K562 (cell line): ENCODE results near the gene ZDHHC1.

Experiments used
- CBFB ChIP-seq: sonication (generic); formaldehyde crosslinking; IDR thresholded peaks from 2 replicates; pipeline ENCODE4 v1.4.0; 2020; ENCODE audit warnings: mild to moderate bottlenecking, missing genetic modification reagents
- CHD2 ChIP-seq: IDR thresholded peaks from 2 replicates; pipeline ENCODE4 v1.6.1; 2011; ENCODE audit warnings: low read depth, low read length
- GATA2 ChIP-seq: sonication (generic); formaldehyde crosslinking; IDR thresholded peaks from 2 replicates; pipeline ENCODE4 v1.4.0; 2020; ENCODE audit warnings: mild to moderate bottlenecking, missing genetic modification reagents
- MAFK ChIP-seq: IDR thresholded peaks from 2 replicates; pipeline ENCODE4 v1.6.1; 2011; ENCODE audit warnings: low read length, improper control_type of control experiment
- NFYB ChIP-seq: IDR thresholded peaks from 2 replicates; pipeline ENCODE4 v1.6.1; 2011; ENCODE audit warnings: mild to moderate bottlenecking, moderate library complexity; ENCODE audit not compliant: insufficient read length; ENCODE audit errors: extremely low read depth
- PHF8 ChIP-seq: fragments of 200-600 bp; sonication (generic); IDR thresholded peaks from 2 replicates; pipeline ENCODE4 v1.6.1; 2012; ENCODE audit warnings: mixed run types, mild to moderate bottlenecking, inconsistent platforms, low read length, moderate library complexity, borderline replicate concordance
- POLR2A ChIP-seq: fragments of 450-650 bp; conservative IDR thresholded peaks from 2 replicates; pipeline ENCODE4 v1.6.1; 2016
- POLR2AphosphoS5 ChIP-seq: IDR thresholded peaks from 2 replicates; pipeline ENCODE4 v1.6.1; 2011; ENCODE audit warnings: mild to moderate bottlenecking, low read depth, low read length, moderate library complexity; ENCODE audit not compliant: control insufficient read depth, insufficient read depth
- SPI1 ChIP-seq: IDR thresholded peaks from 2 replicates; pipeline ENCODE4 v1.6.1; 2011; ENCODE audit warnings: low read depth, low read length, control low read depth, borderline replicate concordance
- USF1 ChIP-seq: sonication (generic); formaldehyde crosslinking; IDR thresholded peaks from 2 replicates; pipeline ENCODE4 v1.9.0; 2022; ENCODE audit warnings: mild to moderate bottlenecking, missing genetic modification reagents
- ZNF274 ChIP-seq: IDR thresholded peaks from 2 replicates; pipeline ENCODE4 v1.6.1; 2011; ENCODE audit warnings: low read depth, mild to moderate bottlenecking, low read length, moderate library complexity, borderline replicate concordance
- TF ChIP-seq, protein P1 (sequence below), 3 experiments: IDR thresholded peaks in 2 of 3; conservative IDR thresholded peaks in 1 of 3; 2 replicates each; pipeline ENCODE4 v1.5.1; 2011 to 2012; ENCODE audit warnings: low read length in 3 of 3, mild to moderate bottlenecking in 3 of 3, control low read depth in 2 of 3, improper control_type of control experiment in 1 of 3, inconsistent platforms in 1 of 3, low read depth in 1 of 3, mixed read lengths in 1 of 3, moderate library complexity in 1 of 3; ENCODE audit not compliant: insufficient read depth in 2 of 3
- TF ChIP-seq, protein P2 (sequence below): sonication (generic); formaldehyde crosslinking; IDR thresholded peaks from 2 replicates; pipeline ENCODE4 v1.8.1; 2022; ENCODE audit warnings: missing genetic modification reagents
- TF ChIP-seq, protein P3 (sequence below): fragments of 450-650 bp; conservative IDR thresholded peaks from 2 replicates; pipeline ENCODE4 v1.6.1; 2016; ENCODE audit warnings: missing genetic modification characterization, low read depth, mild to moderate bottlenecking, control low read depth, missing compliant biosample characterization

DNA sequence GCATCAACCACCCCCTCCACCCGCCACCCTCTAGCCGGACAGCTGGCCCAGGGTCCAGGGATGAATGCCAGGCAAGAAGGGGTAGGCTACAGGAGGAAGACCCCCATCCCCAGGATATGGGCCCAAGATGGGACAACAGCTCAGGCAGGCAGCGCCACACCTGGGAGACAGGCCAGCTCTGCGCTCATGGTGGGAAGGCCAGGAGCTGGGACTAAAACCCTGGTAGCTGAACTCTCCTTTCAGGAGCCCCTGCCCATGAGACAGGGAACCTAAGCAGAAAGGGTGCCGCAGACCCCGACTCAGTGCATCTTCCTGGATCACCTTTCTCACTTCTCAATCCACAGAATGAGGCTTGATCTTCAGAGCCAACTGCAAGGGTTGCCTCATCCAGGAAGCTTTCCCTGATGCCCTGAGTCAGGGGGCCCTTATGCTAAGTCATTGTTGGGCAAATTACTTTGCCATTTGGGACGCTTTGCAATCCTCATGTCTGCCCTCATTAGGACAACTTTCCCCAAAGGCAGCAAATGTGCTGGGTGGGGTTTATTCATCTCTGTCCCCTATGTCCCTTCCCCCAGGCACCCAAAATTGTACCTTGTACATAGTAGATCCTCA is 9.0 kb downstream of the ZDHHC1 start:
- no peak for TF ChIP-seq POLR2AphosphoS5
- TF ChIP-seq CBFB (CRISPR knock-in tag), result no peak
- TF ChIP-seq, protein P1, sequence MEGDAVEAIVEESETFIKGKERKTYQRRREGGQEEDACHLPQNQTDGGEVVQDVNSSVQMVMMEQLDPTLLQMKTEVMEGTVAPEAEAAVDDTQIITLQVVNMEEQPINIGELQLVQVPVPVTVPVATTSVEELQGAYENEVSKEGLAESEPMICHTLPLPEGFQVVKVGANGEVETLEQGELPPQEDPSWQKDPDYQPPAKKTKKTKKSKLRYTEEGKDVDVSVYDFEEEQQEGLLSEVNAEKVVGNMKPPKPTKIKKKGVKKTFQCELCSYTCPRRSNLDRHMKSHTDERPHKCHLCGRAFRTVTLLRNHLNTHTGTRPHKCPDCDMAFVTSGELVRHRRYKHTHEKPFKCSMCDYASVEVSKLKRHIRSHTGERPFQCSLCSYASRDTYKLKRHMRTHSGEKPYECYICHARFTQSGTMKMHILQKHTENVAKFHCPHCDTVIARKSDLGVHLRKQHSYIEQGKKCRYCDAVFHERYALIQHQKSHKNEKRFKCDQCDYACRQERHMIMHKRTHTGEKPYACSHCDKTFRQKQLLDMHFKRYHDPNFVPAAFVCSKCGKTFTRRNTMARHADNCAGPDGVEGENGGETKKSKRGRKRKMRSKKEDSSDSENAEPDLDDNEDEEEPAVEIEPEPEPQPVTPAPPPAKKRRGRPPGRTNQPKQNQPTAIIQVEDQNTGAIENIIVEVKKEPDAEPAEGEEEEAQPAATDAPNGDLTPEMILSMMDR (IDR thresholded peaks at IDR 0.05 in 2 of 3, conservative IDR thresholded peaks at IDR 0.05 in 1 of 3; ENCODE audit: insufficient read depth in 2 of 3, low read depth in 1 of 3, low read length in 3 of 3), result no peak
- TF ChIP-seq MAFK, result no peak
- no peak for TF ChIP-seq PHF8
- no peak for TF ChIP-seq USF1 (CRISPR knock-in tag)
- TF ChIP-seq, protein P2, sequence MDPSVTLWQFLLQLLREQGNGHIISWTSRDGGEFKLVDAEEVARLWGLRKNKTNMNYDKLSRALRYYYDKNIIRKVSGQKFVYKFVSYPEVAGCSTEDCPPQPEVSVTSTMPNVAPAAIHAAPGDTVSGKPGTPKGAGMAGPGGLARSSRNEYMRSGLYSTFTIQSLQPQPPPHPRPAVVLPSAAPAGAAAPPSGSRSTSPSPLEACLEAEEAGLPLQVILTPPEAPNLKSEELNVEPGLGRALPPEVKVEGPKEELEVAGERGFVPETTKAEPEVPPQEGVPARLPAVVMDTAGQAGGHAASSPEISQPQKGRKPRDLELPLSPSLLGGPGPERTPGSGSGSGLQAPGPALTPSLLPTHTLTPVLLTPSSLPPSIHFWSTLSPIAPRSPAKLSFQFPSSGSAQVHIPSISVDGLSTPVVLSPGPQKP (CRISPR knock-in tag), result no peak
- no peak for TF ChIP-seq CHD2
- no peak for TF ChIP-seq GATA2 (CRISPR knock-in tag)
- TF ChIP-seq POLR2A, result no peak
- TF ChIP-seq ZNF274, result no peak
- no peak for TF ChIP-seq SPI1
- TF ChIP-seq, protein P3, sequence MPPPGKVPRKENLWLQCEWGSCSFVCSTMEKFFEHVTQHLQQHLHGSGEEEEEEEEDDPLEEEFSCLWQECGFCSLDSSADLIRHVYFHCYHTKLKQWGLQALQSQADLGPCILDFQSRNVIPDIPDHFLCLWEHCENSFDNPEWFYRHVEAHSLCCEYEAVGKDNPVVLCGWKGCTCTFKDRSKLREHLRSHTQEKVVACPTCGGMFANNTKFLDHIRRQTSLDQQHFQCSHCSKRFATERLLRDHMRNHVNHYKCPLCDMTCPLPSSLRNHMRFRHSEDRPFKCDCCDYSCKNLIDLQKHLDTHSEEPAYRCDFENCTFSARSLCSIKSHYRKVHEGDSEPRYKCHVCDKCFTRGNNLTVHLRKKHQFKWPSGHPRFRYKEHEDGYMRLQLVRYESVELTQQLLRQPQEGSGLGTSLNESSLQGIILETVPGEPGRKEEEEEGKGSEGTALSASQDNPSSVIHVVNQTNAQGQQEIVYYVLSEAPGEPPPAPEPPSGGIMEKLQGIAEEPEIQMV (tag), result no peak
- no peak for TF ChIP-seq NFYB
